ENCODE measurements around the gene EFHD2.

DNA sequence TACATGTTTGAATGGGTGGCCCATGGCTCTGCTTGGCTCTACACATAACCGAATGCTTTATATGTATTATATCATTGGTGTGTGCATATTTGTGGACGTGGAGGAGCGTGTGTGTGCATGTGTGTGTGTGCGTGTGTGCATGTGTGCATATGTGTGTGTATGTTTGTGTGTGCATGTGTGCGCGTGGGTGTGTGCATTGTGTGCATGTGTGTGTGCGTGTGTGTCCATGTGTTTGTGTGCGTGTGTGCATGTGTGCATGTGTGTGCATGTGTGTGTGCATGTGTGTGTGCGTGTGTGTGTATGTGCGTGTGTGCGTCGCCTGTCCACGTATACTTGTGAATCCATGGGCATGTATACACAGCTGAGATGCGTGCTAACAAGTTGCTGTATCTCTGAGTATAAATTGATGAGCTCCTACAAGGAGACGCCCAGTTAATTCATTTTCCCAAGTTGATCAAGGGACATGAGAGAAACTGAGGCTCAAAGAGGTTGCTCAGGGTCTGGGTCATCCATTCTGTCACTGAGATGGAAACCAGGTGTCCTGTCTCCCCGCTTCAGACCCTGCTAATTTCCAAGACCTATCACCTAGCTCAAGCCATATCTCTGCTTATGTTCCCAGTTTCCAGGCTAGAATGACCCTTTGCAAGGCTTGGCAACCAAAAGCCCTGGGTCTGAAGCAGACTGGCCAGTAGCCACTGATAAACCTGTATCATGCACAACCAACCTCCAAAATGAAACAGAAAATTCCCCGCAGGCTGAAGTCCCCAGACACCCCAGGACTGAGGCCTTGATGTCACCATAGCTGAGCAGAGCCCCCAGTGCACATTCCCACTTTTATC lies 25.8 kb downstream of the EFHD2 start:
- no peak for TF ChIP-seq CTCF (IDR thresholded peaks at IDR 0.05)
- TF ChIP-seq EZH2 (IDR thresholded peaks at IDR 0.05): no peak
- no peak for TF ChIP-seq EZH2phosphoT487 (IDR thresholded peaks at IDR 0.05)
